ENCODE measurements around the gene ZNF865. TPM values are rescaled to one million over a fixed set of nuclear protein-coding genes. Genes with fewer than 3 reads are reported as not detected.

ZNF865 gene
- polyA plus RNA-seq, 1 experiment = 0.88 TPM

DNA sequence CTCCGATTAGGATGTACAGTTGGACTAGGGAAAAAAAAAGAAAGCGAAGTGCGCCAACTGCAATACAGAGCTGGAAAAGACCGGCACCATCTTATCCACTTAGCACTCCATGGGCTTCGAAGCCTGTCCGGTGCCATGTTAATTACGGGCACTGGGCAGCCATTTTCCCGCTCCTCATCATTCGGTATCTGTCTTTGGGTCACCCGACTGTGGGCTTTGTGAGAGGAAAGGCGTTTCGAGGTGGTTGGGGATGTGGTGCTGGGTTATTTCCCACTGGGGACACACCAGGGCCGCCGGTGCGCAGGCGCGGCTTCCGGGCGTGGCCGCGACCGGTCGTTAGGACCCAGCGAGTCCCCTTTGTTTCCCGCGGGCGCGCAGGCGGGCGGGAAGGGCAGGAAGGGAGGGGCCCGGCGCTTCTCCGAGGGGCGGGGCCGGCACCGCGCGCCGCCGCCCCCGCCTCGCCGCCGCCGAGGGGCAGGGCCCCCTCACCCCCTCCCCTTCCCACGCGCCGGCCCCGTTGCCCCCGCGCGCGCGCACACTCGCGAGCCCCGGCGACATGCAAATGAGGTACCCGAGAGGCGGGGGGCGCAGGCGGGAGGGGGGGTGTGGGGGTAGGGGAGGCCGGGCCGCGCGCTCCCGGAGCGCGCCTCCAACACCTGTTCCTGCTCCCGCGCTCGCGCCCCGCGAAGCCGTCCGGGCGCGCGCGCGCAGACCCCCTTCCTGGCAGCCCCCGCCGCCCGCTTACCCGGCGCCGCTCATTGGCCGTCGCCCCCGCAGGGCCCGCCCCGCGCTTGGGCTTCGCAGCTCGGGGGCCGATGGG lies 5.4 kb upstream of the ZNF865 start, which contains the start of gene ZNF524:
Gene ZNF524 (plus strand): TSS at position 447 of the 820 bp plus-strand sequence. CDS start 1,825 bp downstream, outside the sequence.
- H3K9me3 ChIP-seq (ENCODE audit: control insufficient read depth, insufficient read depth, low read length) = peaks cover 16% of the 10 kb centered on the region; the same call in 1 of the 2 replicates
- TF ChIP-seq, protein P1, sequence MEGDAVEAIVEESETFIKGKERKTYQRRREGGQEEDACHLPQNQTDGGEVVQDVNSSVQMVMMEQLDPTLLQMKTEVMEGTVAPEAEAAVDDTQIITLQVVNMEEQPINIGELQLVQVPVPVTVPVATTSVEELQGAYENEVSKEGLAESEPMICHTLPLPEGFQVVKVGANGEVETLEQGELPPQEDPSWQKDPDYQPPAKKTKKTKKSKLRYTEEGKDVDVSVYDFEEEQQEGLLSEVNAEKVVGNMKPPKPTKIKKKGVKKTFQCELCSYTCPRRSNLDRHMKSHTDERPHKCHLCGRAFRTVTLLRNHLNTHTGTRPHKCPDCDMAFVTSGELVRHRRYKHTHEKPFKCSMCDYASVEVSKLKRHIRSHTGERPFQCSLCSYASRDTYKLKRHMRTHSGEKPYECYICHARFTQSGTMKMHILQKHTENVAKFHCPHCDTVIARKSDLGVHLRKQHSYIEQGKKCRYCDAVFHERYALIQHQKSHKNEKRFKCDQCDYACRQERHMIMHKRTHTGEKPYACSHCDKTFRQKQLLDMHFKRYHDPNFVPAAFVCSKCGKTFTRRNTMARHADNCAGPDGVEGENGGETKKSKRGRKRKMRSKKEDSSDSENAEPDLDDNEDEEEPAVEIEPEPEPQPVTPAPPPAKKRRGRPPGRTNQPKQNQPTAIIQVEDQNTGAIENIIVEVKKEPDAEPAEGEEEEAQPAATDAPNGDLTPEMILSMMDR (IDR thresholded peaks at IDR 0.05; ENCODE audit: low read depth, low read length) = no peak
- H3K27me3 ChIP-seq (ENCODE audit: control insufficient read depth, insufficient read depth, low read length) = no peaks in the 10 kb centered on the region
- DNase-seq (ENCODE audit: low read depth, low spot score) = no peak
- peak within 1 kb of the TSS; percentile 87 for H3K4me3 ChIP-seq (ENCODE audit: low read depth, low read length)
- CTCF ChIA-PET = interaction anchor here (1.2 to 1.8 kb wide), 2 partner anchors 33 to 96 kb away, joined by 3 to 10 read pairs; no protein-coding TSS in a partner anchor
- H3K27ac ChIP-seq (ENCODE audit: low read depth, low read length) = peak within 1 kb of the TSS; percentile 94
- POLR2A ChIA-PET = interaction anchor here (0.6 to 2.2 kb wide), 19 partner anchors 11 to 1411 kb away, joined by 3 to 10 read pairs (median 5); partner anchors contain the start of genes MBOAT7, PPP6R1, ZNF579 and ZNF784

DNA sequence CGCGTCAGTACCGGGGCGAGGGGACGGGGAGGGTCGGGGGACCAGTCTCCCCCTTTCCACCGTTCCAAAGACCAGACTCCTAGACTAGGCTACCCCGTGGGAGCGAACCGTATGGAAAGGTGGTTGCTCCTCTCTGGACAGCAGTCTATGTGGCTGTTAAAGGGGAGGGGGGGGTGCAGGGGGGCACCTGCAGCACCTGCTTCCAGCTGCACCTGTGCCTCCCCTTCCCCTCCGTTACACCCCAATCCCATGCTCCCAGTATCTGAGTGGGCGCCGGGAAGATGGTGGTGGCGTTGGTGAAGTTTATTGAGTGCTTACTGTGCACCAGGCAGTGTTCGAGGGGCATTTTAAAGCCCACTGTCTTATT lies 4.8 kb upstream of the ZNF865 start:
- Histone ChIP-seq H3K4me3 (ENCODE audit: low read depth, low read length) (peak overlapping the region; percentile 87), H3K9me3 (ENCODE audit: control insufficient read depth, insufficient read depth, low read length) (peaks cover 16% of the 10 kb centered on the region; the same call in 1 of the 2 replicates), H3K27ac (ENCODE audit: low read depth, low read length) (no peak overlapping the region), H3K27me3 (ENCODE audit: control insufficient read depth, insufficient read depth, low read length) (no peaks in the 10 kb centered on the region)
- ChIA-PET CTCF (interaction anchor here (0.5 to 1.2 kb wide), 2 partner anchors 15 to 32 kb away, joined by 3 read pairs; no protein-coding TSS in a partner anchor), POLR2A (interaction anchor here (0.6 to 1.0 kb wide), 4 partner anchors 12 to 34 kb away, joined by 3 to 4 read pairs (median 3); no protein-coding TSS in a partner anchor)
- TF ChIP-seq, protein P1 (IDR thresholded peaks at IDR 0.05; ENCODE audit: low read depth, low read length) = no peak
- DNase-seq (ENCODE audit: low read depth, low spot score) = no peak

DNA sequence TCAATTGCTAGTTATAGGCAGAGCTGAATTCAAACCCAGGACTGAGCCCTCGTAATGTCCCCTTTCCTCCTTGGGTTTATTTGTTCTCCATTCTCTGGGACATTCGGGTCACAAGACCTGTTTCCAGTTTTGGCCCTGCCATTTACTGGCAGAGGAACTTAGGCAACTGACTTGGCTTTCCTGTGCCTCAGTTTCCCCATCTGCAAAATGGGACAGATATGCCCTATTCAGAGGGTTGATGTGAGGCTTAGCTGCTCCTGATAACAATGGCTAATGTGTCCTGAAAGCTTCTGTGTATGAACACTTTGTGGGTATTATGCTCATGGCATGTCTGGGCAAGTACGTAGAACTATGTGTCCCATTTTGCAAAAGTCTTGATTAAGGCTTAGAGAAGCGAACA lies 4.4 kb upstream of the ZNF865 start:
- H3K27ac ChIP-seq (ENCODE audit: low read depth, low read length) = no peak overlapping the region
- ChIA-PET POLR2A (no interaction called here), CTCF (interaction anchor here (0.5 to 1.2 kb wide), 2 partner anchors 15 to 32 kb away, joined by 3 read pairs; no protein-coding TSS in a partner anchor)
- H3K4me3 ChIP-seq (ENCODE audit: low read depth, low read length) = peak overlapping the region; percentile 87
- no peak for DNase-seq (ENCODE audit: low read depth, low spot score)
- TF ChIP-seq, protein P1 (IDR thresholded peaks at IDR 0.05; ENCODE audit: low read depth, low read length) = no peak
- H3K9me3 ChIP-seq (ENCODE audit: control insufficient read depth, insufficient read depth, low read length) = peaks cover 16% of the 10 kb centered on the region; the same call in 1 of the 2 replicates
- no peaks in the 10 kb centered on the region for H3K27me3 ChIP-seq (ENCODE audit: control insufficient read depth, insufficient read depth, low read length)

DNA sequence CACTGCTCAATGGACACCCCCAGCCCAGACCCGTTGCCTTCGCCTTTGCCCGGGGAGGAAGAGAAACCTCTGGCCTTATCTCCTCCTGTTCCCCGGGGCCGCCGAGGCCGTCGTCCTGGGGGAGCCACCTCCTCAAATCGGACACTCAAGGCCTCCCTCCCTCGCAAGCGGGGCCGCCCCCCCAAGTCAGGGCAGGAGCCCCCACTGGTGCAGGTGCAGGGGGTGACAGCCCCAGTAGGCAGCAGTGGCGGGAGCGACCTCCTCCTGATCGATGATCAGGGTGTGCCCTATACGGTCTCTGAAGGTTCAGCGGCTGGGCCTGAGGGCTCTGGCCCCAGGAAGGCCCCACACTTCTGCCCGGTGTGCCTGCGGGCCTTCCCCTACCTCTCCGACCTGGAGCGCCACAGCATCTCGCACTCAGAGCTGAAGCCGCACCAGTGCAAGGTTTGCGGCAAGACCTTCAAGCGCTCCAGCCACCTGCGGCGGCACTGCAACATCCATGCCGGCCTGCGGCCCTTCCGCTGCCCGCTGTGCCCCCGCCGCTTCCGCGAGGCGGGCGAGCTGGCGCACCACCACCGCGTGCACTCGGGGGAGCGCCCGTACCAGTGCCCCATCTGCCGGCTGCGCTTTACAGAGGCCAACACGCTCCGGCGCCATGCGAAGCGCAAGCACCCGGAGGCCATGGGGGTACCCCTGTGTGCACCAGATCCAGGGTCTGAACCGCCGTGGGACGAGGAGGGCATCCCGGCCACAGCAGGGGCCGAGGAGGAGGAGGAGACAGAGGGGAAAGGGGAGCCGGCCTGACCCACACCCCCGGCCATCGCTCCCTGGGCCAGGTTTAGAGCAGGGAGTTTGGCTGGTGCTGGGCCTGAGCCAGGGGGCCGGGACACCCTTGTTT lies 3.1 kb upstream of the ZNF865 start:
- Histone ChIP-seq H3K4me3 (ENCODE audit: low read depth, low read length) (no peak overlapping the region), H3K27me3 (ENCODE audit: control insufficient read depth, insufficient read depth, low read length) (no peaks in the 10 kb centered on the region), H3K27ac (ENCODE audit: low read depth, low read length) (no peak overlapping the region), H3K9me3 (ENCODE audit: control insufficient read depth, insufficient read depth, low read length) (peaks cover 16% of the 10 kb centered on the region; the same call in 1 of the 2 replicates)
- TF ChIP-seq, protein P1 (IDR thresholded peaks at IDR 0.05; ENCODE audit: low read depth, low read length) = no peak
- DNase-seq (ENCODE audit: low read depth, low spot score) = no peak
- POLR2A ChIA-PET = no interaction called here
- CTCF ChIA-PET = interaction anchor here (0.5 kb wide), 1 partner anchor 574 kb away, joined by 4 read pairs; the partner anchor contains the start of gene GALP

All from AG04450 (cell line).